Upper lobe of left lung (tissue), 6 donors: ENCODE data around the gene FRY. TPM values are rescaled to one million over a fixed set of nuclear protein-coding genes. Genes with fewer than 3 reads are reported as not detected.

Experiments
- ATAC-seq, 2 donors: fragments of 200-7000 bp; cut with Tn5 transposase; one replicate each; pipeline ENCODE4 v1.9.1; 2022; ENCODE audit warnings: mild to moderate bottlenecking in 2 of 2, moderate library complexity in 2 of 2; ENCODE audit not compliant: low FRiP score in 2 of 2
- DNase-seq, 2 donors: peaks; one replicate each; pipeline ENCODE4 v3.0.0-alpha.2; 2019 to 2020
- H3K27ac ChIP-seq, 4 donors: fragments of 200-600 bp; sonication (generic); one replicate each; pipeline ENCODE4 v1.5.1; 2016 to 2019
- H3K27me3 ChIP-seq, 4 donors: fragments of 200-600 bp; sonication (generic); one replicate each; pipeline ENCODE4 v1.5.1; 2017 to 2019
- H3K36me3 ChIP-seq, 4 donors: fragments of 200-600 bp; sonication (generic); one replicate each; pipeline ENCODE4 v1.5.1; 2016 to 2019
- H3K4me1 ChIP-seq, 4 donors: fragments of 200-600 bp; sonication (generic); one replicate each; pipeline ENCODE4 v1.5.1; 2018 to 2019
- H3K4me3 ChIP-seq, 4 donors: fragments of 200-600 bp; sonication (generic); one replicate each; pipeline ENCODE4 v1.5.1; 2017 to 2019; ENCODE audit warnings: mild to moderate bottlenecking in 2 of 4, moderate library complexity in 1 of 4
- H3K9me3 ChIP-seq, 4 donors: fragments of 200-600 bp; sonication (generic); one replicate each; pipeline ENCODE4 v1.5.1; 2018 to 2019
- CTCF ChIP-seq, 6 experiments: fragments of 450-650 bp in 4 of 6; fragments of 200-600 bp in 2 of 6; sonication (generic) in 2 of 6; IDR thresholded peaks; one replicate each; pipeline ENCODE4 v1.5.1; 2016 to 2019; ENCODE audit warnings: antibody characterized with exemption in 6 of 6
- EP300 ChIP-seq, 4 donors: sonication (generic); formaldehyde crosslinking; IDR thresholded peaks; one replicate each; pipeline ENCODE4 v1.5.1; 2017; ENCODE audit warnings: antibody characterized with exemption in 4 of 4, control low read depth in 2 of 4
- POLR2A ChIP-seq, 4 donors: fragments of 450-650 bp; IDR thresholded peaks; one replicate each; pipeline ENCODE4 v1.5.1; 2016 to 2017; ENCODE audit warnings: antibody characterized with exemption in 4 of 4, mild to moderate bottlenecking in 2 of 4
- POLR2AphosphoS5 ChIP-seq, 2 donors: sonication (generic); formaldehyde crosslinking; IDR thresholded peaks; one replicate each; pipeline ENCODE4 v1.5.1; 2017; ENCODE audit warnings: antibody characterized with exemption in 2 of 2
- WGBS, 2 donors: methylation state at CpG; one replicate each; pipeline ENCODE4 v1.1.5; 2017 to 2018; 5-methylcytosine and 5-hydroxymethylcytosine counted together
- total RNA-seq, 6 donors: library from RNA; depleted of rRNA in 4 of 6; stranded (reverse); fragments of >200 nt in 4 of 6; gene quantifications; one replicate each; pipeline versions ENCODE4 v1.1.0 to v1.2.1, GENCODE V29; 2016 to 2021
- donor health status: DM: no; HTN: no; CAD: no; lungs with moderate emphysema.
- donor health status: DM: no; HTN: yes; CAD: no; lungs with severe emphysema.

Gene FRY
- total RNA-seq, 6 donors from 2014 or later, result 58.3 to 88.9 (median 65.8) TPM

GRCh38 chr13:32200741-32201140, 169.2 kb downstream of the FRY start:
- whole genome bisulfite sequencing, 2 donors, result 83 to 87% methylated on average over 2 of the region's 2 CpGs
- ATAC-seq (no peak), DNase-seq (no peak)
- Histone ChIP-seq H3K4me3 (no peak overlapping the region), H3K27me3 (no peaks in the 10 kb centered on the region), H3K4me1 (peaks cover 0 to 5% (median 3%) of the 10 kb centered on the region in 4 donors), H3K27ac (no peak overlapping the region), H3K9me3 (no peaks in the 10 kb centered on the region), H3K36me3 (no peaks in the 10 kb centered on the region)
- no peak for TF ChIP-seq POLR2A (IDR thresholded peaks at IDR 0.05)
- TF ChIP-seq EP300 (IDR thresholded peaks at IDR 0.05), result no peak
- TF ChIP-seq CTCF (IDR thresholded peaks at IDR 0.05), result no peak
- TF ChIP-seq POLR2AphosphoS5 (IDR thresholded peaks at IDR 0.05), result no peak

- H3K36me3 ChIP-seq, result no peaks in the 10 kb centered on the region
- 91 to 92% methylated on average over 4 of the region's 4 CpGs for WGBS, 2 donors
- H3K27ac ChIP-seq, result no peak overlapping the region
- no peaks in the 10 kb centered on the region for H3K27me3 ChIP-seq
- no peaks in the 10 kb centered on the region for H3K9me3 ChIP-seq
- H3K4me1 ChIP-seq, result peaks cover 0 to 6% (median 4%) of the 10 kb centered on the region in 4 donors
- no peak for DNase-seq
- H3K4me3 ChIP-seq, result no peak overlapping the region
- TF ChIP-seq EP300 (IDR thresholded peaks at IDR 0.05), result no peak
- no peak for TF ChIP-seq POLR2AphosphoS5 (IDR thresholded peaks at IDR 0.05)
- TF ChIP-seq CTCF (IDR thresholded peaks at IDR 0.05), result no peak
- TF ChIP-seq POLR2A (IDR thresholded peaks at IDR 0.05), result no peak
- no peak for ATAC-seq
Observed at GRCh38 chr13:32201809-32202208, 170.2 kb downstream of the FRY start.

- ATAC-seq (no peak), DNase-seq (no peak)
- peaks cover 0 to 6% (median 4%) of the 10 kb centered on the region in 4 donors for H3K4me1 ChIP-seq
- no peak overlapping the region for H3K27ac ChIP-seq
- H3K36me3 ChIP-seq, result no peaks in the 10 kb centered on the region
- no peaks in the 10 kb centered on the region for H3K27me3 ChIP-seq
- H3K9me3 ChIP-seq, result no peaks in the 10 kb centered on the region
- TF ChIP-seq EP300 (IDR thresholded peaks at IDR 0.05) (no peak), POLR2AphosphoS5 (IDR thresholded peaks at IDR 0.05) (no peak), POLR2A (IDR thresholded peaks at IDR 0.05) (no peak), CTCF (IDR thresholded peaks at IDR 0.05) (no peak)
- H3K4me3 ChIP-seq, result no peak overlapping the region
- WGBS, 2 donors, result 91% methylated on average over 6 of the region's 6 CpGs
Observed at GRCh38 chr13:32202268-32202667, 170.7 kb downstream of the FRY start.

GRCh38 chr13:32203221-32203620, 171.6 kb downstream of the FRY start:
- DNase-seq (no peak), ATAC-seq (no peak)
- Histone ChIP-seq H3K27ac (no peak overlapping the region), H3K27me3 (no peaks in the 10 kb centered on the region), H3K9me3 (no peaks in the 10 kb centered on the region), H3K36me3 (peaks cover 0 to under 1% (median 0%) of the 10 kb centered on the region in 4 donors), H3K4me1 (peaks cover 0 to 6% (median 4%) of the 10 kb centered on the region in 4 donors), H3K4me3 (no peak overlapping the region)
- TF ChIP-seq EP300 (IDR thresholded peaks at IDR 0.05), result no peak
- no peak for TF ChIP-seq POLR2A (IDR thresholded peaks at IDR 0.05)
- 92 to 97% methylated on average over 5 of the region's 5 CpGs for WGBS, 2 donors

GRCh38 chr13:32203736-32204135, 172.2 kb downstream of the FRY start:
- TF ChIP-seq POLR2A (IDR thresholded peaks at IDR 0.05) (no peak), EP300 (IDR thresholded peaks at IDR 0.05) (no peak), POLR2AphosphoS5 (IDR thresholded peaks at IDR 0.05) (no peak), CTCF (IDR thresholded peaks at IDR 0.05) (no peak)
- ATAC-seq, result no peak
- Histone ChIP-seq H3K4me3 (no peak overlapping the region), H3K36me3 (peaks cover 0 to 6% (median under 1%) of the 10 kb centered on the region in 4 donors), H3K27me3 (no peaks in the 10 kb centered on the region), H3K4me1 (peaks cover 0 to 6% (median 4%) of the 10 kb centered on the region in 4 donors), H3K27ac (no peak overlapping the region), H3K9me3 (no peaks in the 10 kb centered on the region)
- 82 to 94% methylated on average over 1 of the region's 1 CpG for WGBS, 2 donors
- no peak for DNase-seq
